Peyer's patch (tissue), 4 donors: ENCODE results near the gene HSPB6.

Experiments used
- POLR2A ChIP-seq, 2 donors: fragments of 450-650 bp; IDR thresholded peaks; one replicate each; pipeline ENCODE4 v1.5.1; 2017; ENCODE audit warnings: antibody characterized with exemption in 2 of 2, mild to moderate bottlenecking in 2 of 2, moderate library complexity in 2 of 2
- TF ChIP-seq, protein P1 (sequence below), 6 experiments: fragments of 450-650 bp in 4 of 6; fragments of 200-600 bp in 2 of 6; sonication (generic) in 1 of 6; IDR thresholded peaks; one replicate each; pipeline ENCODE4 v1.5.1; 2017 to 2019; ENCODE audit warnings: antibody characterized with exemption in 6 of 6, mild to moderate bottlenecking in 3 of 6, moderate library complexity in 1 of 6

- TF ChIP-seq, protein P1, sequence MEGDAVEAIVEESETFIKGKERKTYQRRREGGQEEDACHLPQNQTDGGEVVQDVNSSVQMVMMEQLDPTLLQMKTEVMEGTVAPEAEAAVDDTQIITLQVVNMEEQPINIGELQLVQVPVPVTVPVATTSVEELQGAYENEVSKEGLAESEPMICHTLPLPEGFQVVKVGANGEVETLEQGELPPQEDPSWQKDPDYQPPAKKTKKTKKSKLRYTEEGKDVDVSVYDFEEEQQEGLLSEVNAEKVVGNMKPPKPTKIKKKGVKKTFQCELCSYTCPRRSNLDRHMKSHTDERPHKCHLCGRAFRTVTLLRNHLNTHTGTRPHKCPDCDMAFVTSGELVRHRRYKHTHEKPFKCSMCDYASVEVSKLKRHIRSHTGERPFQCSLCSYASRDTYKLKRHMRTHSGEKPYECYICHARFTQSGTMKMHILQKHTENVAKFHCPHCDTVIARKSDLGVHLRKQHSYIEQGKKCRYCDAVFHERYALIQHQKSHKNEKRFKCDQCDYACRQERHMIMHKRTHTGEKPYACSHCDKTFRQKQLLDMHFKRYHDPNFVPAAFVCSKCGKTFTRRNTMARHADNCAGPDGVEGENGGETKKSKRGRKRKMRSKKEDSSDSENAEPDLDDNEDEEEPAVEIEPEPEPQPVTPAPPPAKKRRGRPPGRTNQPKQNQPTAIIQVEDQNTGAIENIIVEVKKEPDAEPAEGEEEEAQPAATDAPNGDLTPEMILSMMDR (IDR thresholded peaks at IDR 0.05): peak in 2 of 6 experiments; percentile 18 to 30
- TF ChIP-seq POLR2A (IDR thresholded peaks at IDR 0.05): peak; percentile 13 to 30
Measured at GRCh38 chr19:35740423-35741202, 16.2 kb downstream of the HSPB6 start.
